Activated T-helper 1 cell treated with anti-CD3 and anti-CD28 coated beads, Interleukin-12 subunit alpha, Interleukin-12 subunit beta, Interleukin-2, Interleukin-4 antibody, amounts not matched to agents 30 ng/mL and 10 ng/mL and 1 ng/mL, durations not matched to agents 14 hours and 24 hours and 36 hours (primary cell): ENCODE results near the gene CNTN5. TPM values are rescaled to one million over a fixed set of nuclear protein-coding genes. Genes with fewer than 3 reads are reported as not detected.

Experiments used
- DNase-seq: peaks from one replicate; pipeline ENCODE4 v3.0.0; 2021; ENCODE audit warnings: low spot score
- H3K27ac Mint-ChIP-seq: one replicate; pipeline ENCODE4 v1.8.0; 2021; ENCODE audit warnings: mild to moderate bottlenecking, mixed read lengths
- H3K27me3 Mint-ChIP-seq: one replicate; pipeline ENCODE4 v1.8.0; 2022; ENCODE audit warnings: mild to moderate bottlenecking, moderate library complexity, mixed read lengths; ENCODE audit not compliant: insufficient read depth
- H3K36me3 Mint-ChIP-seq: one replicate; pipeline ENCODE4 v1.8.0; 2021; ENCODE audit warnings: low read depth, mixed read lengths
- H3K4me1 Mint-ChIP-seq: one replicate; pipeline ENCODE4 v1.8.0; 2021; ENCODE audit warnings: low read depth, mixed read lengths
- H3K4me3 Mint-ChIP-seq: one replicate; pipeline ENCODE4 v1.8.0; 2021; ENCODE audit warnings: mild to moderate bottlenecking, moderate library complexity, mixed read lengths
- H3K9me3 Mint-ChIP-seq: one replicate; pipeline ENCODE4 v1.8.0; 2021; ENCODE audit warnings: mixed read lengths
- intact Hi-C: fragments of 100-400 bp; cut with micrococcal nuclease; formaldehyde crosslinking; loops from one replicate; pipeline ENCODE4 v1.15.1; 2024
- total RNA-seq: library from RNA; stranded (reverse); gene quantifications from 2 replicates; pipeline ENCODE4 v1.2.3, GENCODE V29; 2022

The CNTN5 gene
- total RNA-seq, 1 donor from 2014 or later: not detected

- Mint-ChIP-seq H3K27me3 (no peaks in the 10 kb centered on the region), H3K4me3 (no peak overlapping the region), H3K27ac (no peak overlapping the region), H3K36me3 (no peaks in the 10 kb centered on the region), H3K4me1 (no peaks in the 10 kb centered on the region), H3K9me3 (peaks cover 2% of the 10 kb centered on the region)
- no peak for DNase-seq
- intact Hi-C loops: no loop called here
Measured at GRCh38 chr11:99320769-99321290, 300.1 kb downstream of the CNTN5 start.

- intact Hi-C loops: no loop called here
- no peak overlapping the region for H3K4me3 Mint-ChIP-seq
- H3K36me3 Mint-ChIP-seq: no peaks in the 10 kb centered on the region
- H3K9me3 Mint-ChIP-seq: peaks cover 4% of the 10 kb centered on the region
- H3K27ac Mint-ChIP-seq: no peak overlapping the region
- H3K27me3 Mint-ChIP-seq: no peaks in the 10 kb centered on the region
- no peaks in the 10 kb centered on the region for H3K4me1 Mint-ChIP-seq
- DNase-seq: no peak
Measured at GRCh38 chr11:99325847-99326246, 305.1 kb downstream of the CNTN5 start.

- H3K27ac Mint-ChIP-seq: no peak overlapping the region
- peaks cover 4% of the 10 kb centered on the region for H3K9me3 Mint-ChIP-seq
- intact Hi-C loops: no loop called here
Measured at GRCh38 chr11:99327066-99327465, 306.3 kb downstream of the CNTN5 start.

GRCh38 chr11:99327527-99327926, 306.8 kb downstream of the CNTN5 start:
- DNase-seq: no peak
- intact Hi-C loops: no loop called here
- Mint-ChIP-seq H3K27ac (no peak overlapping the region), H3K9me3 (peaks cover 4% of the 10 kb centered on the region), H3K4me1 (no peaks in the 10 kb centered on the region), H3K4me3 (no peak overlapping the region), H3K36me3 (no peaks in the 10 kb centered on the region), H3K27me3 (no peaks in the 10 kb centered on the region)

More at GRCh38 chr11:99327066-99327465, 306.3 kb downstream of the CNTN5 start:
- no peaks in the 10 kb centered on the region for H3K27me3 Mint-ChIP-seq
- no peak for DNase-seq
- H3K4me1 Mint-ChIP-seq: no peaks in the 10 kb centered on the region
- no peak overlapping the region for H3K4me3 Mint-ChIP-seq
- H3K36me3 Mint-ChIP-seq: no peaks in the 10 kb centered on the region

- no peak overlapping the region for H3K27ac Mint-ChIP-seq
- no peak for DNase-seq
- H3K27me3 Mint-ChIP-seq: no peaks in the 10 kb centered on the region
- no peak overlapping the region for H3K4me3 Mint-ChIP-seq
- no peaks in the 10 kb centered on the region for H3K36me3 Mint-ChIP-seq
- H3K4me1 Mint-ChIP-seq: no peaks in the 10 kb centered on the region
- peaks cover 5% of the 10 kb centered on the region for H3K9me3 Mint-ChIP-seq
- intact Hi-C loops: no loop called here
Measured at GRCh38 chr11:99333621-99334020, 312.9 kb downstream of the CNTN5 start.

GRCh38 chr11:99343117-99343516, 322.4 kb downstream of the CNTN5 start:
- no peak overlapping the region for H3K4me3 Mint-ChIP-seq
- no peaks in the 10 kb centered on the region for H3K27me3 Mint-ChIP-seq
- H3K36me3 Mint-ChIP-seq: no peaks in the 10 kb centered on the region
- peaks cover 3% of the 10 kb centered on the region for H3K9me3 Mint-ChIP-seq
- H3K4me1 Mint-ChIP-seq: no peaks in the 10 kb centered on the region
- H3K27ac Mint-ChIP-seq: no peak overlapping the region
- no peak for DNase-seq
- intact Hi-C loops: no loop called here

GRCh38 chr11:99349151-99349673, 328.5 kb downstream of the CNTN5 start:
- no peaks in the 10 kb centered on the region for H3K9me3 Mint-ChIP-seq
- H3K4me1 Mint-ChIP-seq: no peaks in the 10 kb centered on the region
- DNase-seq: no peak
- H3K27me3 Mint-ChIP-seq: no peaks in the 10 kb centered on the region
- H3K27ac Mint-ChIP-seq: no peak overlapping the region
- no peaks in the 10 kb centered on the region for H3K36me3 Mint-ChIP-seq
- H3K4me3 Mint-ChIP-seq: no peak overlapping the region
- intact Hi-C loops: no loop called here

- H3K4me1 Mint-ChIP-seq: no peaks in the 10 kb centered on the region
- no peak overlapping the region for H3K4me3 Mint-ChIP-seq
- H3K27me3 Mint-ChIP-seq: no peaks in the 10 kb centered on the region
- no peaks in the 10 kb centered on the region for H3K9me3 Mint-ChIP-seq
- no peaks in the 10 kb centered on the region for H3K36me3 Mint-ChIP-seq
- no peak for DNase-seq
- intact Hi-C loops: no loop called here
- H3K27ac Mint-ChIP-seq: no peak overlapping the region
Measured at GRCh38 chr11:99351624-99352023, 330.9 kb downstream of the CNTN5 start.

GRCh38 chr11:99352642-99353041, 331.9 kb downstream of the CNTN5 start:
- no peaks in the 10 kb centered on the region for H3K27me3 Mint-ChIP-seq
- H3K4me1 Mint-ChIP-seq: no peaks in the 10 kb centered on the region
- intact Hi-C loops: no loop called here

GRCh38 chr11:99366546-99366945, 345.8 kb downstream of the CNTN5 start:
- Mint-ChIP-seq H3K27me3 (no peaks in the 10 kb centered on the region), H3K4me3 (no peak overlapping the region), H3K4me1 (no peaks in the 10 kb centered on the region), H3K9me3 (no peaks in the 10 kb centered on the region), H3K36me3 (no peaks in the 10 kb centered on the region), H3K27ac (no peak overlapping the region)
- intact Hi-C loops: no loop called here
- no peak for DNase-seq

More at GRCh38 chr11:99352642-99353041, 331.9 kb downstream of the CNTN5 start:
- Mint-ChIP-seq H3K4me3 (no peak overlapping the region), H3K9me3 (no peaks in the 10 kb centered on the region), H3K36me3 (no peaks in the 10 kb centered on the region), H3K27ac (no peak overlapping the region)
- DNase-seq: no peak

- intact Hi-C loops: no loop called here
- Mint-ChIP-seq H3K27ac (no peak overlapping the region), H3K9me3 (no peaks in the 10 kb centered on the region), H3K27me3 (no peaks in the 10 kb centered on the region), H3K4me3 (no peak overlapping the region), H3K36me3 (no peaks in the 10 kb centered on the region), H3K4me1 (no peaks in the 10 kb centered on the region)
- no peak for DNase-seq
Measured at GRCh38 chr11:99368583-99368982, 347.8 kb downstream of the CNTN5 start.

GRCh38 chr11:99370549-99371216, 349.9 kb downstream of the CNTN5 start:
- intact Hi-C loops: no loop called here
- Mint-ChIP-seq H3K36me3 (no peaks in the 10 kb centered on the region), H3K4me1 (no peaks in the 10 kb centered on the region), H3K4me3 (no peak overlapping the region), H3K9me3 (peaks cover 3% of the 10 kb centered on the region), H3K27ac (no peak overlapping the region), H3K27me3 (no peaks in the 10 kb centered on the region)
- DNase-seq: no peak

- intact Hi-C loops: no loop called here
- no peak for DNase-seq
- H3K9me3 Mint-ChIP-seq: peaks cover 3% of the 10 kb centered on the region
- H3K36me3 Mint-ChIP-seq: no peaks in the 10 kb centered on the region
- H3K27ac Mint-ChIP-seq: no peak overlapping the region
- H3K4me1 Mint-ChIP-seq: no peaks in the 10 kb centered on the region
- H3K27me3 Mint-ChIP-seq: no peaks in the 10 kb centered on the region
- no peak overlapping the region for H3K4me3 Mint-ChIP-seq
Measured at GRCh38 chr11:99371257-99371656, 350.5 kb downstream of the CNTN5 start.
